Measurements from ENCODE around the gene OR52H1. TPM values are rescaled to one million over a fixed set of nuclear protein-coding genes. Genes with fewer than 3 reads are reported as not detected.

The OR52H1 gene
- total and polyA plus RNA-seq, 10 of the 15 experiments (the other 5 are each of a cell fraction or from before 2014, with no cell fraction given), result 0.06 to 0.40 (median 0.23) TPM; not detected in 4

- CTCF ChIA-PET, result no interaction called here
- Histone ChIP-seq H3K4me3 (no peak overlapping the region), H3K27me3 (replicated peaks in 1 of 2; ENCODE audit: control insufficient read depth in 2 of 2, insufficient read depth in 2 of 2, low read length in 1 of 2) (no peaks in the 10 kb centered on the region), H3K9ac (ENCODE audit: control insufficient read depth, insufficient read depth, low read length) (no peak overlapping the region), H3K4me1 (ENCODE audit: control insufficient read depth, insufficient read depth, low read length) (no peaks in the 10 kb centered on the region), H3K79me2 (ENCODE audit: control insufficient read depth, insufficient read depth, low read length) (no peaks in the 10 kb centered on the region), H3K9me3 (replicated peaks; ENCODE audit: control insufficient read depth, insufficient read depth, low read length) (no peaks in the 10 kb centered on the region), H4K20me1 (ENCODE audit: control insufficient read depth, insufficient read depth) (no peaks in the 10 kb centered on the region), H3K4me2 (ENCODE audit: control insufficient read depth, insufficient read depth) (no peak overlapping the region), H2AFZ (ENCODE audit: control insufficient read depth, low read depth, low read length) (no peak overlapping the region), H3K36me3 (ENCODE audit: control insufficient read depth in 2 of 2, insufficient read depth in 2 of 2, low read length in 1 of 2) (no peaks in the 10 kb centered on the region), H3K27ac (ENCODE audit: control insufficient read depth, insufficient read depth) (no peak overlapping the region)
- POLR2A ChIA-PET, result no interaction called here
- TF ChIP-seq FOS (IDR thresholded peaks at IDR 0.05; ENCODE audit: borderline replicate concordance, extremely low read depth, insufficient read length) (no peak), TCF7 (IDR thresholded peaks at IDR 0.05; ENCODE audit: borderline replicate concordance) (no peak), RAD21 (IDR thresholded peaks at IDR 0.05; ENCODE audit: insufficient read depth, low read depth, low read length) (no peak), ASH2L (IDR thresholded peaks at IDR 0.05; ENCODE audit: borderline replicate concordance, low read depth) (no peak), SREBF2 (IDR thresholded peaks at IDR 0.05; ENCODE audit: low read length) (no peak), ATF7 (IDR thresholded peaks at IDR 0.05; ENCODE audit: low read depth) (no peak), MAX (IDR thresholded peaks at IDR 0.05; ENCODE audit: low read depth, low read length) (no peak), CEBPZ (IDR thresholded peaks at IDR 0.05; ENCODE audit: low read depth, low read length) (no peak), ATF3 (IDR thresholded peaks at IDR 0.05; ENCODE audit: borderline replicate concordance, extremely low read depth, low read depth, low read length) (no peak), GATAD2B (conservative IDR thresholded peaks at IDR 0.05; ENCODE audit: low read depth) (no peak), ZNF384 (IDR thresholded peaks at IDR 0.05; ENCODE audit: borderline replicate concordance, low read depth, low read length) (no peak)
- BruUV-seq (replicated peaks), result no TSS peak
- RAD21 ChIA-PET (ENCODE audit: unreplicated experiment), result no interaction called here
- SMC1A ChIA-PET (ENCODE audit: uncharacterized antibody, unreplicated experiment), result no interaction called here
- no peak for DNase-seq (ENCODE audit: low read depth, low spot score)
- no peak for ATAC-seq
- in situ Hi-C loops (cut with MboI), result no loop called here
- intact Hi-C loops (cut with micrococcal nuclease; ENCODE audit: unreplicated experiment), result no loop called here
- no peak for FAIRE-seq
Measured at GRCh38 chr11:5577101-5577500, 28.8 kb upstream of the OR52H1 start.
